ENCODE results near the gene UNCX.

Gene UNCX

DNA sequence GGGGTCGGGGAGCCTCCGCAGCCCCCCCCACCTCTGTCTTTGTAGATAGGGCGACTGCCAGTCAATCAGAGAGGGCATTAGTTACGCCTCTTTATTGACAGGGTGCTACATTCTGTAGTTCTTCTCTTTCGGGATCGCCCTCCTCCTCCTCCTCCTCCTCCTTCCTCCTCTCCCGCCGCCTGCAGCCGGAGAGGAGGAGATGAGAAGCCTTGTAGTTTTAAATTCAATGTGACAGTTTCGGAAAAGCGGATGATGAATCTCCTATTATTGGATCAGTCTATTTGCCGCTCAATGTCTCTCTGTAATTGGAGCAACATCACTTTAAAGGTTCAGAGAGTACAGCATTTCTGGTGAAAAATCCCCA lies 587 bp upstream of the UNCX start:
- DNase-seq = no peak

DNA sequence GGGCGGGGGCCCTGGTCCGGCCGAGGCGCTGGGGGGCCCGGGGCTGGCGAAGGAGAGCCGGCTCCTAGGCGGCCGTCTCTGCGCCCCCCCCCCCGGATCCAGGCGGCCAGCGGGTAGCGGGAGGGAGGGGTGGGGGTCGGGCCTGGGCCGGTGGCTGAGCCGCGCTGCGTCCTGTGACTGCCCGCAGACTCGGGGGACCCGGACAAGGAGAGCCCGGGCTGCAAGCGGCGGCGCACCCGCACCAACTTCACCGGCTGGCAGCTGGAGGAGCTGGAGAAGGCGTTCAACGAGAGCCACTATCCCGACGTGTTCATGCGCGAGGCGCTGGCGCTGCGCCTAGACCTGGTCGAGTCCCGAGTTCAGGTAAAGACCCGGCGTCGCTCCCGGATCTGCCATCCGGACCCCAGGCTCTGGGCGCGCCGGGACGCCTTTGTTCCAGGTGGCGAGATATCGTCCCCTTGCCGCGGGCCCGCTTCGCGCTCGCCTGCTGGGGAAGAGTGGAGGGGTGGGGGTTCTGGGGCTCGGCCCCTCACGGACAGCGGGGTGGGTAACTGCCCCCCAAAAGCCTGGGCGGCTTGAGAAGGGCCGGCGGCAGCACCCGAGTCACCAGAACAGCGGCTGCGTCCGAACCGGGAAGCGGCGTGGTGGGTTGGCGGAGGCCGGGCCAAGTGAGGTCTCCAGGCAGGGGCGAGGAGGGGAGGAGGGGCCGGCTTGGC lies 819 bp downstream of the UNCX start:
- no peak for DNase-seq

DNA sequence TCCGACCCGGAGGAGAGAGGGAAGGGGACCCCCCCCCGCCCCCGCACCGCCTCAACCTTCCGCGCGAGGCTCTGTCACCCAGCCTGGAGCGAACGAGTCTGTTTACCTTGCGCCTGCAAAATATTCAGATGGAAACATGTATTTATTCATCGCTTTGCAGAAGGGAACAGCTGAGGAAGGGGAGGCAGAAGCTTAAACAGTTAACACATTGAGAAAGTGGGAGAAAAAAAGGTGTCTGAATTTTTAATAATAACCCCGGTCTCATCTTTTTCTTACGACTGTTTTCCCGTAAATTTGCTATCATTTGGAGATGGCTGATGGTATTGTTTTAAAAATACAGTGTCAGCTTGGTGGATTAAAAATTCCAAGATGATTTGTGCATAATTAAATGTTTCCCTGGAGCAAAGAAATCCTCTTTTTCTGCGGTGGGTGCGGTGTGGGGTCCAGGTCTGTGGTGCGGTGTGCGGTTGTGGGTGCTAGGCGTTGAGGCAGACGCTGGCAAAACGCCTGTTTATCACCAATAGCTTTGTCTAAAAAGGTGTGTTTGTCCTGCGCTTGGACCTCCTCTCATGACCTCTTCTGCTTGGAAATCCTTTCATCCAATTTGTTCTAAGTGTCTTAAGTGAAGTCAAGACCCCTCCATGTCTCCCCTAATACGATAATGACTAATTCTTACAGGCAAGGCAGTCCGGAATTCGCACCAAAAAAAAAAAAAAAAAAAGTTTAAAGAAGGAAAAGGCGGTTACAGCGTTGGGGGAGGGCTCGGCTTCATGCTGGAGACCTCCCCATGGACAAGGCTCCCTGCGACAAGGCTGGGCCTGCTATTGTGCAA lies 1.6 kb downstream of the UNCX start:
- DNase-seq = no peak

DNA sequence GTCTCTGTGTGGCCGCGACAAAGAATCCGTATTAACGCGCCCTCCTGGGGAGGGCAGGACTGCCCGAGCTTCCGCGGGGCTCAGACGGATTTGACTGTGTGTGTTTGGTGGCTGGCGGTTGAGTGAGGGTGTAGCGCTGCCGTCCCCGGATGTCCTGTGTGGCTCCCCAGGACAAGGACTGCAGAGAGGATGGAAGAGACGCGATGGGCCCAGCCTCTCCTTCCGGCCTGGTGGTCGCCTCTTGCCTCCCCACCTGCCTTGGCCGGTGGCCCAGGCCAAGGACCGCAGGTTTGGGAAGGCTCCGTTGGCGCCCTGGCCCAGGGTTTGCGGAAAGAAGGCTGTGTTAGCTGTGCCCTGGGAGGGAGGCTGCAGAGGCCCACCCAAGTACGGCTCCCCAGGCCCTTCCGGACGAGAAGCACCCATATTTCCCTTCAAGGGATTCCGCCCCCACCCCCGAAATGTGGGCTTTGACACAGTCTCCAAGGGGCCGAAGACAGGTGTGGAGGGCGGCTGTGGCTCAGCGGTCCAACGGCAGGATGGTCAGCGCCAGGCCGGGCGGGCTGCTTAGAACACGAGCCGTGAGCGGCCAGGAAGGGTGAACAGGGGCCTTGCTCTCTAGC lies 2.3 kb downstream of the UNCX start:
- DNase-seq = no peak

DNA sequence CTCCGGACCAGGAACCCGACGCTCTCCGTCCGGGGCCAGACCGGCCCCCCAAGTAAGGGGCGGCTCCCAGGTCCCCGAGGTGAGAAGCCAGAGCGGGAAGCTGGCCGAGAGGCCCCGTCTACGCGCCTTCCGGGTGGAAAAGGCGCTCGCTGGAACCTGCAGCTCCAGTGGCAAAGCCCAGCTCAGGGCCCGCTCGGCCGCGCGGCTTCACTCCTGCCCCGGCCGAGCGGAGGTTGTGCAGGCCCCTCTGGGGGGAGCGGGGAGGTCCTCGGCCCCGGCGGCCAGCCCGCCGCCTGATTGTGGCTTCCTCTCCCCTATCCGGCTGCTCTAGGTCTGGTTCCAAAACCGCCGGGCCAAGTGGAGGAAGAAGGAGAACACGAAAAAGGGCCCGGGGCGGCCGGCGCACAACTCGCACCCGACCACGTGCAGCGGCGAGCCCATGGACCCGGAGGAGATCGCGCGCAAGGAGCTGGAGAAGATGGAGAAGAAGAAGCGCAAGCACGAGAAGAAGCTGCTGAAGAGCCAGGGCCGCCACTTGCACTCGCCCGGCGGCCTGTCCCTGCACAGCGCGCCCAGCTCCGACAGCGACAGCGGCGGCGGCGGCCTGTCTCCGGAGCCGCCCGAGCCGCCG lies 2.9 kb downstream of the UNCX start:
- DNase-seq = no peak

DNA sequence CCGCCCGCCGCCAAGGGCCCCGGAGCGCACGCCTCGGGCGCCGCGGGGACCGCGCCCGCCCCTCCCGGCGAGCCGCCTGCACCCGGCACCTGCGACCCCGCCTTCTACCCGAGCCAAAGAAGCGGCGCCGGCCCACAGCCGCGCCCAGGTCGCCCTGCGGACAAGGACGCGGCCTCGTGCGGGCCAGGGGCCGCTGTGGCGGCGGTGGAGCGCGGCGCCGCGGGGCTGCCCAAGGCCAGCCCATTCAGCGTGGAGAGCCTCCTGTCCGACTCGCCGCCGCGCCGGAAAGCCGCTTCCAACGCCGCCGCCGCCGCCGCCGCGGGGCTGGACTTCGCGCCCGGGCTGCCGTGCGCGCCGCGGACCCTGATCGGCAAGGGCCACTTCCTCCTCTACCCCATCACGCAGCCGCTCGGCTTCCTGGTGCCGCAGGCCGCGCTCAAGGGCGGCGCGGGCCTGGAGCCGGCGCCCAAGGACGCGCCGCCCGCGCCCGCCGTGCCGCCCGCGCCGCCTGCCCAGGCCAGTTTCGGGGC lies 3.5 kb downstream of the UNCX start:
- no peak for DNase-seq

DNA sequence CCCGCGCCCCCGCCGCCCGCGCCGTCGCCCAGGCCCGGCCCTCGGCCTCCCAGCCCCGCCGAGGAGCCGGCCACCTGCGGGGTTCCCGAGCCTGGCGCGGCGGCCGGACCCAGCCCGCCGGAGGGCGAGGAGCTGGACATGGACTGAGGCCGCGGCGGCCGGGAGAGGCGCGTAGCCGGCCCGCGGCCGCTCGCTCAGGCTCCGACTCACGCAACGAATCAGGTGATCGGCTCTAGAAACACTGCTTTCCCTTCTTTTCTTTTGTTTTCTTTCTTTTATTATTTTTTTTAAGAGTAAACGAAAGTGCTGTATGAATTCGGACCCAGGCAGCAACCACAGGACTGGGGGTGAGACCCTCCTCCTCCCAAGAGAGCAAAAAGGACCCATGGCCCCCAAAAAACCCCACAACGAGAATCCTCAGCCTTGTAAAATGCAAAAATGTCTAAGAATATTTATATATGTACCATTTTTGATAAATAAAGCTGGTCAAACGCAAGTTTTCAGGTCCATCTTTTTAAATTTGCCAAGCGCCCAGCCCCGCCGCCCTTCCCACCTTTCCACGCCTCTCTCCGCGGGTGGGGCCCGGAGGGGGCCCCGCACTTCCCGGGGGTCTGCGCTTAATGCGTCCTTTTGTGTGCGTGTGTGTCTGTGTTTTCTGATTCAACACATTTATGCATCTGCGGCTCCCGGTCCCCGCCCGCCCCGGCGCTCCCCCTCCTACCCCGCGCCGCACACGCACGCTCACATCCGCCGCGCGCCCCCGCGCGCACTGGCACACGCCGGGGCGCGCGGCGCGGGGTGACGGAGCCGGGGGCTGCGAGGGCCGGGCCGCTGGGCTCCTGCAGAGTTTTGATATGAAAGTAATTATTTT lies 4.4 kb downstream of the UNCX start:
- no peak for DNase-seq

DNA sequence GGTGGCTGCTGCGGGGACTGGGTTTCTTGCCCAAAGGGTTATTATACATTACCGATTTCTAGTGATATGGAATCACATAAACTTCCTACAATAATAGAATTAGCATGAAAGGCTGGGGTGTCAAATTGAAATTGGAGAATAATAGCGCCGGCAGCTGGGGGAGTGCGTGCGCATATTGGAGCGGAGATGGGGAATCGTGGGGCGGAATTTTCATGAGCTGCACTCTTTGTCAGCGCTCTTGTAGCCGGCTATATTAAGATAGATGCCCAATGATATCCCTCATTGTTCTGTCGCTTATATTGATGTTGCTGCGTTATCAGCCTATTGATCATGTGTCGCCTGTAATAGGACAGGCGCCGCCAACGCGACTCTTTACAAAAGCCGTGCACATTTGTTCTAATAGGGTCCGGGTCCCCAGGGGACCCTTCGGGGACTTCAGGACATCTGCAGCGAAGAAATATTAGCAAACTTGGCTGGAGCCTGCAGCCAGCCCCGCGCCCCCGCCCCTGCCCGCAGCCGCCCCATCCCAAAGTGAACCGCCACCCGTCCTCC lies 5.1 kb downstream of the UNCX start:
- DNase-seq = no peak

DNA sequence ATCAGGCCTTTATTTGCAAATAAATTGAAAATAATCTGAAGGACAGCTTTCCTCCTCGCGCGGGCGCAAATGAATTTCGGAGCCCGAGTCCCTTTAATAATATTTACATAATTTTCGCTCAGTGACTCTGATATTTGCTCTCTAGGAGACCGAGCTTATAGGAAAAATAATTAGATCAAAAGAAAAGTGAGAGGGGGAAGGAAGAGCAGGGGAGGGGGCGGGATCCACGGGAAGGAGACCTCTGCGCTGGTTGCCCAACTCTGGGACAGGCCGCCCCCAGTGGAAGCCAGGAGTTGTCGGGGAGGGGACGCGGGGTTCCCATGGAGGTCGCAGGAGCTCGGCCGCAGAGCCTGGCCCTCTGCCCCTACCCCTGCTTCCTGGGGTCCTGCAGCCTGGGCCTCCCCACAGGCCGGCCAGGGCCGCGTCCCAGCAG lies 5.8 kb downstream of the UNCX start:
- no peak for DNase-seq

DNA sequence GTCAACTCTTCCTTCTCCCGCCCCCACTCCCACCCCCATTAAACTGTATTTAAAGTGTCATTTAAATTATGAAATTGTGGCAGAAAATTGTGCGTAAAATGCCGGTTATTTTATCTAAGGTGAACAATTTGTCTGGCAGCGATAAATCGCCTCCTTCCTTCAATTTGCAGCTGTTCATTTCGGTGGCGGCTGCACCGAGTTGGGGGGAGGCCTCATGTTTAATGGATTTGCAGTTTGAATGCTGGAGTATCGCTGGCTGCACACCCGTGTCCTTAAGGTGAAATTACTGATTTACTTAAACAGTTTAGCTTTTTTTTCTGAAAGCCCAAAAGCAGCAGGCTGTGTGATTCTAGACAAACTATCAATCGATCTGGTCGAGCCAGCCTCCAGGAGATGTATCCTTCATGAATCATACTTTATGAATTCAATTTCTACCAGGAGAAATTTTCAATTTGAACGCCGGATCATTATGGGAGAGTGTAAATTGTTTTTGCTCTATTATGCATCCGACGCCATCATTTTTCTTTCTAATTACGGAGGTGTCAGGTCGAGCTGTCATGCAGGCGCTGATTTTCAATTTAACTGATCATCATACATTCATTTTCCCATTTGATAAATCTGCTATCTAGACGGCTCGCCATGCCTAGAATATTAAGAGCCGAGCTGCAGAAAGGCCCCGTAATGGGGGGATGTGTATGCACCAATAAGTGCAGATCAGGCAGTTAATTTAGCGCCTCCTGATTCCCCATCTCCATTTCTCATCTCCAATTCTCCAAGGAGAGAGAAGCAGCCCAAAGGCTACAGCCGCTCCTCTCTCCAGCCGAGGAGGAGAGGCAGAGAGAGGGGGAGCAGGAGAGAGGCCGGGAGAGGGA lies 6.5 kb downstream of the UNCX start:
- no peak for DNase-seq

DNA sequence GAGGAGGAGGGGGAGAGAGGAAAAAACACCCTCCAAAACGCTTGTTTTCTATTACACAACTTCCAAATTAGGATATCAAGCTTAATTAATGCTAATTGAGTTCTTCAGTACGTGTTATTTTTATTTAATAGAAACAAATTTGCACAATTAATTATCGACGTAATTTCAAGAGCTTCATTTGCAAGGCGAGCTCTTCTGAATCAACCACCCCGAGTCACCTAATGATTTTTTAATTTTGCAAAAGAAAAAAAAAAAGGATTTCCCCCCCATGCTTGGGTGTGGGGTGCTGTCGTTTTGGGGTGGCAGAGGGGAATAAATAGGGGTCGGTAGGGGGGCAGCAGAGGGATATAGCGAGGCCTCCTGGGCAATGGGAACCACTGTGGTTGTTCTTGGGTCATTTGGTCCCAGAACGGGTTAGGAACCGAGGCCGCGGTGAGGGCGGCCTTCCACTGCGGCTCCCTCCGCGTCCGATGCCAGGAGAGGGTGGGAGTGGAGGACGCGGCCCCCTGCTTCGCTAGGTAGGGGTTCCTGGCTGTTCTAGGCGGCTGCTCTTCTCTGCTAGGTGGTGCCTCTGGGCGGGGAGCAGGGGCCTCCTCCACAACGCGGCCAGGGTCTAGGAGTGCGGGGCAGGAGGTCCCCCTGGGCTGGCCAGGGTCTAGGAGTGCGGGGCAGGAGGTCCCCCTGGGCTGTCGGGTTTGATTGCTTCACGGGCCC lies 7.3 kb downstream of the UNCX start:
- DNase-seq = no peak

DNA sequence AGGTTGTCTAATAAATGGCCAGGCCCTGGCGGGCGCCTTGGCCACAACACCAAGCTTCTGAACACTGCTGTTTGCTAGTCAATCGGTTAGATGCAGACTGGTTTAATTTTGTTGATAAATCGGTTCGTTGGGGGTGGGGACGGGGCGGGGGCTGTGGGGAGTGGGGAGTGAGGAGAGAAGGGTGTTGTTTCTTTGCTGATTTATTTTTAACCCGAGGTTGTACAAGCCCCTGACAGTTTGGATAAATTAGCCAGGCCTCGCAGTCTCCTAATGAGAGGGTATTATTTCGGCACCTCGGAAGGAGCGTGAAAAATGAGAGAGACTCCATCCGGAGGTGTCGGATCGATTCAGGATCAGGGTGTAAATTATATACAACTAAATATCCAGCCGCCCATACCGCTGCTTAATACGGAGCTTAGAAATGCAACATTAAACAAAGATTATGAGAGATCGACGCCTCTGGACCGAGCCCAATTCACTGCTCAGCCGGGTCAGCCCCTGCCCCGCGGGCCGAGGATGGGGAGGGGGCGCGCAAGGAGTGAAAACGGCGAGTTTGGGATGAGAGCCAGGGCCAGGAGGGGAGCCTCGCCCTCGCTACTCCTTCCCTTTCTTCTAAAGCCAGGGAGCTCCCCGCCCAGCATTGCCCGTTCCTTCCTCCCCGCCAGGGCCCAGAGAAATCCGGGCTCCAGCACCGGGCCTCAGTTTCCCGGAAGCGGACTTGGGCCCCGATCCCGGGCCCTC lies 8.0 kb downstream of the UNCX start:
- no peak for DNase-seq

DNA sequence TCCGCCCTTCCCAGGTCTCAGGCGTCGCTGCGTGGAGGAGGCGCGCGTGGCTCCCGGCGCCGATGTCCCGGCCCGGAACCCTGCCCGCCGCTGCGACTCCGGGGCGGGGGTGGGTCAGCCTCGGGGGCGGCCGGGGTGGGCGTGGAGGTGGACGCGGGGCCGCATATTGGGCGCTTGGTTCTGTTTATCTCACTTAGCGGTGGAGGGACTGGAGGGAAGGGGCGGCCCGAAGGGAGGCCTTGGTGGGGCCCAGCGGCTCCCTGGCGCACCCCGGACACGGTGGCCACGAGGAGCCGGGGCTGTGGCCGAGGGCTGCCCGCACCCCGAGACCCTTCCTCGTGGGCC lies 8.6 kb downstream of the UNCX start:
- DNase-seq = no peak

DNA sequence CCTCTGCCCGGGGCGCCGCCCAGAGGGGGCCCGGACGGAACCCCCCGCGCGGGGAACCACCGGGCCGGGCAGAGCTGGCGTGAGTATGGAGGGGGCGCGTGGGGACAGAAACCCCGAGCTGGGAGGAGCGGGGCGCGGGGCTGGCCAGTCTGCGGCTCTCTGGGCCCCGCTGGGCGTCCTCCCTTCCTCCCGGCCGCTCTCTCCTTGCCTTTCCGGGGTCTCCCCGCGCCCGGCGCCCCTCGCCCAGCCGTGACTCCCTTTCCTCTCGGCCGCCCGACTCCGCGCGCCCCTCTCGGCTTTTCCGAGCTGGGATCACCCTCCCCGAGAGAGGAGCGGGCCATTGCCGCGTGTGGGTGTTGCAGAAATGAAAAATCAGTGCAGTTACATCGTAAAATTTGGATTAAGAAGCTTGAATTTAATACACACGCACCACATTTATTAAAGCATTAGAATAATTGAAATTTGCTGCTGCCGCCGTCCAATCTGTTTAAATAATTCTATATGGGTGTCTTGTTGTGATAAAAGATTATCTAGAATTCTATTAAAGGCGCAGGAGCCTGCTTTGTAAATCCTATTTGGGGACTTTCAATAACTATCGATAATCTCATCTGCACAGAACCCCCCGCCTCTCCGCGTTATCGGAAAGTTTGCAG lies 9.1 kb downstream of the UNCX start:
- DNase-seq = no peak

DNA sequence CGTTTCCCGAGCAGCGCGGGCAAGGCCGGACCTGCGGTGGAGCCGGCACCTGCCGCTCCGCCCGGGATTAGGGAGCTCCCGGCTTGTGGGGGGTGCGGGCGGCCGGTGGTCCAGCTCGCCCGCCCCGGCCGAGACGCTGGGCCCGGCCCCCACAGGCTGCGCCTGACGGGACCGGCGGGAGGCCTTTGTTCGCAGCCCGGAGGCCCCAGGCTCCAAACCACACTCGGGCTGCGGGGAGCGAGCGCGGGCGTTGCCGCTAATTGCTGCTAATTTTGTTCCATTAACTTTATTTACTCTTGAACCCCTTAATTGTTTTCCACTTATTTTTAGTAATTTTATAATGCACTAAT lies 9.6 kb downstream of the UNCX start:
- no peak for DNase-seq

DNA sequence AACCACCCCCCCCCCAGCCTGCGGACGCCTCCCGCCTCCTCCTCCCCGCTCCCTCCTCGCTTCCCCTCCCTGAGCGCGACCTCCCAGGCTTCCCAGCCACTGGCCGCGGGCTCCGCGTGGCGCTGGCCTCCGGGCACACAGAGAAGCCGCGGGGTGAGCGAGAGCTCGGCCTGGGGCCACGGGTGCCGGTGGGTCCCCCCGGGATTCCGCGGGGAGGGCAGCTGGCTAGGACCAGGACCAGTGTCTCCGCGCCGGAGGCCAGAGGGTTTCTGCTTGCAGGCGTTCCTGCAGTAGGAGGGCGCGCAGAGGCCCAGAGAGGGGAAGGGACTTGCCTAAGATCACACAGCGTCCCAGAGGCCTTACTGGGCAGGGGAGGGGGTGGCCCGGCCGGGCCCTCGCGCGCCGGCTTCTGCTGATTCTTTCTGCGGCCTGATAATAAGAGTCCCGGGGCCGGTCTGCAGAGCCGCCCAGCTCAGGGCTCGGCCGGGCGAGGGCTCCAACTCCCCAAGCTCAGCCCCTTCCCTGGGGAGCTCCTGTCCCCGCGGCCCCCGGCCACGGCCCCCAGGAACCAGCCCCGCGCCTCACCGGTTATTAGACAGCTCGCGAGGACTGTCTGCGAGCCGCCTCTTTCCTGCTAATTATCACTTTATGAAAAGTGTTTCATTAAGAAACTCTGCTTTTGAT lies 10.1 kb downstream of the UNCX start:
- no peak for DNase-seq

DNA sequence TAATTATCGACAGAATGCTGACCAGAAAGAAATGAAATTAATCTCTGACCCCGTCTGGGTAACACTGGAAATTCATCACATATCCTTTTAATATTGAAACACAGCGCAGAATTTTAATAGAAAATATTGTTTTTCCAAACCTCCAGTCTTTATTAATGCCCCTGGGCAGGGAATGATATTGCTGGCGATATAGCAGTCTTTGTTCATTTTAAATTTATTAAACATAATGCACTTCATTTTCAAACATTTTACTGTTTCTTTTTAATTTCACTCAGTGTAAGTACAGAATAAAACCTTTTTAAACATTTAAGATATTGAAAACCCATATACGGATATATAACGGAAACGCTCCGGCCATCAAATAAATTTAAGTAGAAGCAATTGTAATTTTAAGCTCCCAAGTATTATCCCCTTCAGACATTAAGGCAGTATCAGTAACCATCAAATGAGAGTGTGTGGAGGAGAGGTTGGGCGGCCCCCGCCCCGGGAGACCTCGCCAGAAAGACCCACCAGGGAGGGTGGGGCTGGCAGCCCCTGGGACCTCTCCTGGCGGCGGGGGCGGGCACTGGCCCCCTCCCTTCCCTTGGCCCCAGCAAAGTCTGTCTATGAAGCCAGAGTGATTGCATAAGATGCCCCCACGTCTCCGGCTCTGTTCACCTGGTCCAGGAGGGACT lies 10.8 kb downstream of the UNCX start:
- DNase-seq = no peak

DNA sequence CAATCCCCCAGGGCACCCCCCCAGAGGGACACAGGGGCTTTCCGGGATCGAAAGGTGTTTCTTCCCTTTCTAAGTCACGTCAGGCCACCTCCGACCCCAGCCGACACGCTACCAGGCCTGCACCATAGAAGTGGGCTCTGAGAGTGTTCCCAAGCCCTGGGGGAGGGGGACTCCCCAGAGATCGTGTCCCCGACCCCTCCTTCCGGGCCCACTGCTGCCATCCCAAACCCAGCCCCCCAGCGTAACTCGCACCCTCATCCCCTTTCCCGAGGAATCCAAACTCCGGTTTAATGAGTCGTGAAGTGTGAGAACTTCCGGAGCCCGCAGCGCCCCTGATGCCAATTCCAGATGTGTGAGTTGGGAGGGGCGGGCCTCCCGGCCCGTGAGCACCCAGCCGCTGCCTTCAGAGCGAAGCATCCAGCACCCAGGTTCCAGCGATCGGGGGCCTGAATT lies 11.3 kb downstream of the UNCX start:
- DNase-seq = no peak
